ENCODE measurements around the gene POLA1. TPM values are rescaled to one million over a fixed set of nuclear protein-coding genes. Genes with fewer than 3 reads are reported as not detected.

POLA1 gene
- total and polyA plus RNA-seq, 7 experiments from 2014 or later, result 4.1 to 26.6 (median 6.5) TPM

GRCh38 chrX:24983931-24984330 is 290.2 kb downstream of the POLA1 start:
- intact Hi-C loops (cut with micrococcal nuclease), result no loop called here
- Histone ChIP-seq H3K4me3 (ENCODE audit: low read length) (no peak overlapping the region), H3K36me3 (ENCODE audit: control insufficient read depth in 2 of 3, insufficient read depth in 3 of 3, low read length in 3 of 3) (no peaks in the 10 kb centered on the region), H3K4me1 (ENCODE audit: control insufficient read depth in 2 of 2, insufficient read depth in 2 of 2, low read length in 2 of 2) (no peaks in the 10 kb centered on the region), H3K9me3 (ENCODE audit: control insufficient read depth in 2 of 3, low read length in 3 of 3) (no peaks in the 10 kb centered on the region), H3K27me3 (ENCODE audit: control insufficient read depth in 2 of 2, insufficient read depth in 2 of 2, low read length in 2 of 2) (no peaks in the 10 kb centered on the region), H3K27ac (ENCODE audit: low read depth, low read length) (no peak overlapping the region)
- Mint-ChIP-seq H3K4me3 (no peak overlapping the region), H3K4me1 (no peaks in the 10 kb centered on the region), H3K27me3 (no peaks in the 10 kb centered on the region), H3K9me3 (no peaks in the 10 kb centered on the region), H3K27ac (no peak overlapping the region), H3K36me3 (peaks cover 0 to 20% (median 7%) of the 10 kb centered on the region in 5 donors)
- ATAC-seq (no peak), DNase-seq (no peak)
- POLR2A ChIA-PET, result no interaction called here
- CTCF ChIA-PET, result no interaction called here

- no peak overlapping the region for H3K27ac ChIP-seq (ENCODE audit: low read depth, low read length)
- Mint-ChIP-seq H3K27me3 (no peaks in the 10 kb centered on the region), H3K4me1 (no peaks in the 10 kb centered on the region), H3K27ac (no peak overlapping the region), H3K36me3 (peaks cover 0 to 16% (median 9%) of the 10 kb centered on the region in 5 donors), H3K4me3 (no peak overlapping the region), H3K9me3 (no peaks in the 10 kb centered on the region)
- ChIA-PET POLR2A (no interaction called here), CTCF (no interaction called here)
- ATAC-seq (no peak), DNase-seq (no peak)
- no peak overlapping the region for H3K4me3 ChIP-seq (ENCODE audit: low read length)
- H3K36me3 ChIP-seq (ENCODE audit: control insufficient read depth in 2 of 3, insufficient read depth in 3 of 3, low read length in 3 of 3), result no peaks in the 10 kb centered on the region
- intact Hi-C loops (cut with micrococcal nuclease), result no loop called here
- H3K4me1 ChIP-seq (ENCODE audit: control insufficient read depth in 2 of 2, insufficient read depth in 2 of 2, low read length in 2 of 2), result no peaks in the 10 kb centered on the region
- H3K27me3 ChIP-seq (ENCODE audit: control insufficient read depth in 2 of 2, insufficient read depth in 2 of 2, low read length in 2 of 2), result no peaks in the 10 kb centered on the region
- no peaks in the 10 kb centered on the region for H3K9me3 ChIP-seq (ENCODE audit: control insufficient read depth in 2 of 3, low read length in 3 of 3)
These were observed 291.4 kb downstream of the POLA1 start for GRCh38 chrX:24985120-24985519.

- CTCF ChIA-PET, result no interaction called here
- no peaks in the 10 kb centered on the region for H3K27me3 ChIP-seq (ENCODE audit: control insufficient read depth in 2 of 2, insufficient read depth in 2 of 2, low read length in 2 of 2)
- Mint-ChIP-seq H3K9me3 (no peaks in the 10 kb centered on the region), H3K27ac (no peak overlapping the region), H3K4me1 (no peaks in the 10 kb centered on the region), H3K4me3 (no peak overlapping the region), H3K27me3 (no peaks in the 10 kb centered on the region), H3K36me3 (peaks cover 0 to 21% (median 10%) of the 10 kb centered on the region in 5 donors)
- intact Hi-C loops (cut with micrococcal nuclease), result no loop called here
- no peaks in the 10 kb centered on the region for H3K36me3 ChIP-seq (ENCODE audit: control insufficient read depth in 2 of 3, insufficient read depth in 3 of 3, low read length in 3 of 3)
- ATAC-seq, result no peak
- no peak overlapping the region for H3K4me3 ChIP-seq (ENCODE audit: low read length)
- POLR2A ChIA-PET, result no interaction called here
- DNase-seq, result no peak
- H3K4me1 ChIP-seq (ENCODE audit: control insufficient read depth in 2 of 2, insufficient read depth in 2 of 2, low read length in 2 of 2), result no peaks in the 10 kb centered on the region
- H3K27ac ChIP-seq (ENCODE audit: low read depth, low read length), result no peak overlapping the region
- no peaks in the 10 kb centered on the region for H3K9me3 ChIP-seq (ENCODE audit: control insufficient read depth in 2 of 3, low read length in 3 of 3)
These were observed 294.0 kb downstream of the POLA1 start for GRCh38 chrX:24987731-24988130.

GRCh38 chrX:24988314-24988713 is 294.6 kb downstream of the POLA1 start:
- DNase-seq, result no peak
- no peak for ATAC-seq
- Histone ChIP-seq H3K27ac (ENCODE audit: low read depth, low read length) (no peak overlapping the region), H3K4me1 (ENCODE audit: control insufficient read depth in 2 of 2, insufficient read depth in 2 of 2, low read length in 2 of 2) (no peaks in the 10 kb centered on the region), H3K9me3 (ENCODE audit: control insufficient read depth in 2 of 3, low read length in 3 of 3) (no peaks in the 10 kb centered on the region), H3K27me3 (ENCODE audit: control insufficient read depth in 2 of 2, insufficient read depth in 2 of 2, low read length in 2 of 2) (no peaks in the 10 kb centered on the region), H3K4me3 (ENCODE audit: low read length) (no peak overlapping the region), H3K36me3 (ENCODE audit: control insufficient read depth in 2 of 3, insufficient read depth in 3 of 3, low read length in 3 of 3) (no peaks in the 10 kb centered on the region)
- H3K4me3 Mint-ChIP-seq, result no peak overlapping the region
- ChIA-PET POLR2A (no interaction called here), CTCF (no interaction called here)
- H3K4me1 Mint-ChIP-seq, result no peaks in the 10 kb centered on the region
- peaks cover 0 to 21% (median 10%) of the 10 kb centered on the region in 5 donors for H3K36me3 Mint-ChIP-seq
- intact Hi-C loops (cut with micrococcal nuclease), result no loop called here
- no peaks in the 10 kb centered on the region for H3K27me3 Mint-ChIP-seq
- no peaks in the 10 kb centered on the region for H3K9me3 Mint-ChIP-seq
- no peak overlapping the region for H3K27ac Mint-ChIP-seq

GRCh38 chrX:24990535-24990934 is 296.8 kb downstream of the POLA1 start:
- Mint-ChIP-seq H3K27ac (no peak overlapping the region), H3K27me3 (no peaks in the 10 kb centered on the region), H3K9me3 (no peaks in the 10 kb centered on the region), H3K4me1 (no peaks in the 10 kb centered on the region), H3K4me3 (no peak overlapping the region), H3K36me3 (peaks cover 0 to 11% (median 4%) of the 10 kb centered on the region in 5 donors)
- Histone ChIP-seq H3K36me3 (ENCODE audit: control insufficient read depth in 2 of 3, insufficient read depth in 3 of 3, low read length in 3 of 3) (no peaks in the 10 kb centered on the region), H3K9me3 (ENCODE audit: control insufficient read depth in 2 of 3, low read length in 3 of 3) (no peaks in the 10 kb centered on the region), H3K4me1 (ENCODE audit: control insufficient read depth in 2 of 2, insufficient read depth in 2 of 2, low read length in 2 of 2) (no peaks in the 10 kb centered on the region), H3K4me3 (ENCODE audit: low read length) (no peak overlapping the region), H3K27ac (ENCODE audit: low read depth, low read length) (no peak overlapping the region), H3K27me3 (ENCODE audit: control insufficient read depth in 2 of 2, insufficient read depth in 2 of 2, low read length in 2 of 2) (no peaks in the 10 kb centered on the region)
- intact Hi-C loops (cut with micrococcal nuclease), result no loop called here
- no peak for DNase-seq
- ATAC-seq, result no peak
- ChIA-PET POLR2A (no interaction called here), CTCF (no interaction called here)

- no peak overlapping the region for H3K27ac ChIP-seq (ENCODE audit: low read depth, low read length)
- no peak overlapping the region for H3K4me3 ChIP-seq (ENCODE audit: low read length)
- no peak overlapping the region for H3K4me3 Mint-ChIP-seq
- no peaks in the 10 kb centered on the region for H3K36me3 ChIP-seq (ENCODE audit: control insufficient read depth in 2 of 3, insufficient read depth in 3 of 3, low read length in 3 of 3)
- H3K4me1 Mint-ChIP-seq, result no peaks in the 10 kb centered on the region
- no peak overlapping the region for H3K27ac Mint-ChIP-seq
- no peaks in the 10 kb centered on the region for H3K27me3 Mint-ChIP-seq
- no peaks in the 10 kb centered on the region for H3K9me3 Mint-ChIP-seq
- H3K36me3 Mint-ChIP-seq, result peaks cover 0 to 17% (median 5%) of the 10 kb centered on the region in 5 donors
- no peaks in the 10 kb centered on the region for H3K9me3 ChIP-seq (ENCODE audit: control insufficient read depth in 2 of 3, low read length in 3 of 3)
- intact Hi-C loops (cut with micrococcal nuclease), result no loop called here
- POLR2A ChIA-PET, result no interaction called here
- no peaks in the 10 kb centered on the region for H3K27me3 ChIP-seq (ENCODE audit: control insufficient read depth in 2 of 2, insufficient read depth in 2 of 2, low read length in 2 of 2)
- DNase-seq (no peak), ATAC-seq (no peak)
- H3K4me1 ChIP-seq (ENCODE audit: control insufficient read depth in 2 of 2, insufficient read depth in 2 of 2, low read length in 2 of 2), result no peaks in the 10 kb centered on the region
- CTCF ChIA-PET, result no interaction called here
These were observed 300.2 kb downstream of the POLA1 start for GRCh38 chrX:24993879-24994278.

- H3K4me3 Mint-ChIP-seq, result no peak overlapping the region
- H3K27me3 Mint-ChIP-seq, result peaks cover 0 to under 1% (median under 1%) of the 10 kb centered on the region in 5 donors
These were observed 302.5 kb downstream of the POLA1 start for GRCh38 chrX:24996096-24996709.

More at GRCh38 chrX:24996096-24996709, 302.5 kb downstream of the POLA1 start:
- intact Hi-C loops (cut with micrococcal nuclease), result no loop called here
- ChIA-PET CTCF (no interaction called here), POLR2A (no interaction called here)
- no peaks in the 10 kb centered on the region for H3K36me3 ChIP-seq (ENCODE audit: control insufficient read depth in 2 of 3, insufficient read depth in 3 of 3, low read length in 3 of 3)
- H3K4me1 ChIP-seq (ENCODE audit: control insufficient read depth in 2 of 2, insufficient read depth in 2 of 2, low read length in 2 of 2), result no peaks in the 10 kb centered on the region
- H3K36me3 Mint-ChIP-seq, result peaks cover 0 to 17% (median 3%) of the 10 kb centered on the region in 5 donors
- H3K27ac Mint-ChIP-seq, result no peak overlapping the region
- no peaks in the 10 kb centered on the region for H3K27me3 ChIP-seq (ENCODE audit: control insufficient read depth in 2 of 2, insufficient read depth in 2 of 2, low read length in 2 of 2)
- H3K4me3 ChIP-seq (ENCODE audit: low read length), result no peak overlapping the region
- H3K9me3 ChIP-seq (ENCODE audit: control insufficient read depth in 2 of 3, low read length in 3 of 3), result no peaks in the 10 kb centered on the region
- DNase-seq (no peak), ATAC-seq (no peak)
- H3K9me3 Mint-ChIP-seq, result no peaks in the 10 kb centered on the region
- no peak overlapping the region for H3K27ac ChIP-seq (ENCODE audit: low read depth, low read length)
- peaks cover 0 to under 1% (median 0%) of the 10 kb centered on the region in 7 donors for H3K4me1 Mint-ChIP-seq

Data from naive thymus-derived CD4-positive, alpha-beta T cell (primary cell).